DOHH2 (cell line): ENCODE measurements around the gene MOB1A.

Experiments used
- EZH2phosphoT487 ChIP-seq: fragments of 200-600 bp; sonication (generic); IDR thresholded peaks from 2 replicates; pipeline ENCODE4 v1.6.1; 2017; ENCODE audit warnings: borderline replicate concordance, mild to moderate bottlenecking, antibody characterized with exemption, low read length, moderate library complexity, mixed read lengths
- TF ChIP-seq, protein P1 (sequence below): fragments of 200-600 bp; sonication (generic); IDR thresholded peaks from one replicate; pipeline ENCODE4 v1.5.1; 2014; ENCODE audit warnings: antibody characterized with exemption, mild to moderate bottlenecking, low read depth, low read length; ENCODE audit not compliant: poor library complexity, severe bottlenecking

GRCh38 chr2:74105413-74105812, 73.3 kb downstream of the MOB1A start:
- TF ChIP-seq, protein P1, sequence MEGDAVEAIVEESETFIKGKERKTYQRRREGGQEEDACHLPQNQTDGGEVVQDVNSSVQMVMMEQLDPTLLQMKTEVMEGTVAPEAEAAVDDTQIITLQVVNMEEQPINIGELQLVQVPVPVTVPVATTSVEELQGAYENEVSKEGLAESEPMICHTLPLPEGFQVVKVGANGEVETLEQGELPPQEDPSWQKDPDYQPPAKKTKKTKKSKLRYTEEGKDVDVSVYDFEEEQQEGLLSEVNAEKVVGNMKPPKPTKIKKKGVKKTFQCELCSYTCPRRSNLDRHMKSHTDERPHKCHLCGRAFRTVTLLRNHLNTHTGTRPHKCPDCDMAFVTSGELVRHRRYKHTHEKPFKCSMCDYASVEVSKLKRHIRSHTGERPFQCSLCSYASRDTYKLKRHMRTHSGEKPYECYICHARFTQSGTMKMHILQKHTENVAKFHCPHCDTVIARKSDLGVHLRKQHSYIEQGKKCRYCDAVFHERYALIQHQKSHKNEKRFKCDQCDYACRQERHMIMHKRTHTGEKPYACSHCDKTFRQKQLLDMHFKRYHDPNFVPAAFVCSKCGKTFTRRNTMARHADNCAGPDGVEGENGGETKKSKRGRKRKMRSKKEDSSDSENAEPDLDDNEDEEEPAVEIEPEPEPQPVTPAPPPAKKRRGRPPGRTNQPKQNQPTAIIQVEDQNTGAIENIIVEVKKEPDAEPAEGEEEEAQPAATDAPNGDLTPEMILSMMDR, result no peak
- TF ChIP-seq EZH2phosphoT487, result no peak
